Keratinocyte (primary cell): ENCODE results near the gene SAMD14. TPM values are rescaled to one million over a fixed set of nuclear protein-coding genes. Genes with fewer than 3 reads are reported as not detected.

Experiments
- DNase-seq: peaks from one replicate; pipeline ENCODE4 v3.0.0-alpha.2; 2011; ENCODE audit warnings: low read depth, missing footprints, low spot score
- FAIRE-seq: peaks from 2 replicates; lab custom pipeline; 2011; peaks lifted over from hg19 to GRCh38; lab: Jason Lieb, UNC
- H2AFZ ChIP-seq: 2 replicates; pipeline ENCODE4 v1.6.0; 2012; ENCODE audit warnings: low read length, control low read depth, inconsistent platforms; ENCODE audit not compliant: control insufficient read depth
- H3K27ac ChIP-seq: 2 replicates; pipeline ENCODE4 v1.5.1; 2011; ENCODE audit warnings: low read length; ENCODE audit not compliant: control insufficient read depth, insufficient read depth
- H3K27me3 ChIP-seq: 3 replicates; pipeline ENCODE4 v1.6.0; 2011; ENCODE audit warnings: low read length; ENCODE audit not compliant: control insufficient read depth, insufficient read depth; ENCODE audit errors: extremely low read depth
- H3K36me3 ChIP-seq, 2 experiments: 2 replicates in 1 of 2; 3 replicates in 1 of 2; pipeline ENCODE4 v1.5.1; 2011; ENCODE audit warnings: low read length in 2 of 2, mild to moderate bottlenecking in 1 of 2; ENCODE audit not compliant: control insufficient read depth in 2 of 2, insufficient read depth in 2 of 2; ENCODE audit errors: extremely low read depth in 1 of 2
- H3K4me1 ChIP-seq: 3 replicates; pipeline ENCODE4 v1.5.1; 2011; ENCODE audit warnings: low read length; ENCODE audit not compliant: control insufficient read depth, insufficient read depth; ENCODE audit errors: extremely low read depth
- H3K4me2 ChIP-seq: 3 replicates; pipeline ENCODE4 v1.6.0; 2011; ENCODE audit warnings: low read depth, low read length; ENCODE audit not compliant: control insufficient read depth, insufficient read depth; ENCODE audit errors: extremely low read depth
- H3K4me3 ChIP-seq, 3 experiments: fragments of 200-600 bp in 1 of 3; sonication (generic) in 1 of 3; 2 replicates in 2 of 3; 3 replicates in 1 of 3; pipeline ENCODE4 v1.5.1; 2011 to 2016; ENCODE audit warnings: low read length in 3 of 3, mild to moderate bottlenecking in 3 of 3, control low read depth in 2 of 3, inconsistent platforms in 1 of 3, low read depth in 1 of 3, mixed read lengths in 1 of 3, mixed run types in 1 of 3, moderate library complexity in 1 of 3; ENCODE audit not compliant: control insufficient read depth in 2 of 3, insufficient read depth in 2 of 3; ENCODE audit errors: extremely low read depth in 1 of 3
- H3K79me2 ChIP-seq: 2 replicates; pipeline ENCODE4 v1.6.0; 2012; ENCODE audit warnings: low read length; ENCODE audit not compliant: control insufficient read depth, insufficient read depth
- H3K9ac ChIP-seq: 3 replicates; pipeline ENCODE4 v1.6.0; 2011; ENCODE audit warnings: low read length; ENCODE audit not compliant: control insufficient read depth, insufficient read depth; ENCODE audit errors: extremely low read depth
- H3K9me1 ChIP-seq: 3 replicates; pipeline ENCODE4 v1.6.0; 2011; ENCODE audit warnings: low read length; ENCODE audit not compliant: control insufficient read depth, insufficient read depth; ENCODE audit errors: extremely low read depth
- H3K9me3 ChIP-seq: 2 replicates; pipeline ENCODE4 v1.5.1; 2012; ENCODE audit warnings: low read depth, low read length; ENCODE audit not compliant: control insufficient read depth
- H4K20me1 ChIP-seq: 3 replicates; pipeline ENCODE4 v1.6.0; 2011; ENCODE audit warnings: low read length; ENCODE audit not compliant: control insufficient read depth, insufficient read depth; ENCODE audit errors: extremely low read depth
- EZH2 ChIP-seq: IDR thresholded peaks from one replicate; pipeline ENCODE4 v1.6.1; 2012; ENCODE audit warnings: inconsistent platforms, mild to moderate bottlenecking, low read length, moderate library complexity
- dilution Hi-C: fragments of 300-500 bp; cut with MboI; formaldehyde crosslinking; loops from one replicate; pipeline ENCODE4 v1.7.0; 2020; ENCODE audit warnings: low sequenced_read_pairs; ENCODE audit not compliant: extremely low pct_ligation_motif_present
- polyA plus RNA-seq, 5 experiments: library from polyadenylated mRNA; depleted of rRNA in 3 of 5; stranded (reverse) in 3 of 5; stranded (forward) in 1 of 5; unstranded in 1 of 5; fragments of >200 nt; gene quantifications; 1 replicate in 1 of 5; 2 replicates in 3 of 5; 3 replicates in 1 of 5; pipeline versions ENCODE4 v1.2.1 to v1.2.3, GENCODE V29; 2011 to 2012; ENCODE audit warnings: missing spikeins in 2 of 5, low read depth in 1 of 5, low replicate concordance in 1 of 5
- TF ChIP-seq, protein P1 (sequence below), 3 experiments: IDR thresholded peaks in 1 of 3; conservative IDR thresholded peaks in 1 of 3; optimal IDR thresholded peaks in 1 of 3; 2 replicates in 2 of 3; 3 replicates in 1 of 3; pipeline versions ENCODE3 to v1.5.1; 2011; ENCODE audit warnings: low read length in 3 of 3, mild to moderate bottlenecking in 3 of 3, moderate library complexity in 2 of 3, control low read depth in 1 of 3, inconsistent platforms in 1 of 3; ENCODE audit not compliant: insufficient read depth in 2 of 3; ENCODE audit errors: extremely low read depth in 1 of 3

The SAMD14 gene
- polyA plus RNA-seq, 1 donor (not counting 4 experiments of a cell fraction or from before 2014, with no cell fraction given), result not detected

DNA sequence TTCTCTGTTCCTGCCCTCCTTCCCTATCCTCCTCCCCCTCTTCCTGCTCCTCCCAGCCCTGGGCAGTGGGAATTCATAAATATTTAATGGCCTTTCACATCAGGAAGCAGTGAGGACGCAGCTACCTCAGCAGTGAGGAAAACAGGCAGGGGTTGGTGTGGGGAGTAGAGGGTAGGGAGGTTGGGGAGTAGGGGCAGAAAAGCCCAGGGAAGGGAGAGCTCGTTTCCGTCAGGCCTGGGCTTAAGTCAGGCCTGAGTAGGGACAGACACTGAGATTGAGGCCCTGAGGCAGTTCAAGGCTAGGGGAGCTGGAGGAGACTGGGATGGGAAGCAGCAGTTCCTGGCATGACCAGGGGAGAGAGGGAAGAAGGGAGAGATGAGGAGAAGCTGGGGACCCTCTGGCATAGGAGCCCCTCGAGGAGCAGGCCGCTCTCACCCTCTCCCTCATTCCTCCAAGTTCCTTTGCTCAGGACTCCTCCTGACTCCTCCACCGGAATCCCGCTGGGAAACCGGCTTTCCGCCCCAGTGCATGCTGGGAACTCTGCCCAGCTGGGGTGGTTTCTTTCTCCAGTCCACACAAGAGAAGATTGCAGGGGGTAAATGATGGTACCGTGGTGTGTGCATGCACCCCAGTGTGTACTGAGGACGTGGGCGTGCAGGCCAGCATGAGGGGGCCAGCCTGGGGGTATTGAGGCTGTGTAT lies 6.2 kb downstream of the SAMD14 start:
- Histone ChIP-seq H3K27ac (no peak overlapping the region), H3K36me3 (no peaks in the 10 kb centered on the region)
- TF ChIP-seq, protein P1, sequence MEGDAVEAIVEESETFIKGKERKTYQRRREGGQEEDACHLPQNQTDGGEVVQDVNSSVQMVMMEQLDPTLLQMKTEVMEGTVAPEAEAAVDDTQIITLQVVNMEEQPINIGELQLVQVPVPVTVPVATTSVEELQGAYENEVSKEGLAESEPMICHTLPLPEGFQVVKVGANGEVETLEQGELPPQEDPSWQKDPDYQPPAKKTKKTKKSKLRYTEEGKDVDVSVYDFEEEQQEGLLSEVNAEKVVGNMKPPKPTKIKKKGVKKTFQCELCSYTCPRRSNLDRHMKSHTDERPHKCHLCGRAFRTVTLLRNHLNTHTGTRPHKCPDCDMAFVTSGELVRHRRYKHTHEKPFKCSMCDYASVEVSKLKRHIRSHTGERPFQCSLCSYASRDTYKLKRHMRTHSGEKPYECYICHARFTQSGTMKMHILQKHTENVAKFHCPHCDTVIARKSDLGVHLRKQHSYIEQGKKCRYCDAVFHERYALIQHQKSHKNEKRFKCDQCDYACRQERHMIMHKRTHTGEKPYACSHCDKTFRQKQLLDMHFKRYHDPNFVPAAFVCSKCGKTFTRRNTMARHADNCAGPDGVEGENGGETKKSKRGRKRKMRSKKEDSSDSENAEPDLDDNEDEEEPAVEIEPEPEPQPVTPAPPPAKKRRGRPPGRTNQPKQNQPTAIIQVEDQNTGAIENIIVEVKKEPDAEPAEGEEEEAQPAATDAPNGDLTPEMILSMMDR (optimal IDR thresholded peaks at IDR 0.05 in 1 of 3, IDR thresholded peaks at IDR 0.05 in 1 of 3, conservative IDR thresholded peaks at IDR 0.05 in 1 of 3; ENCODE audit: extremely low read depth in 1 of 3, insufficient read depth in 2 of 3, low read length in 3 of 3), result no peak
- no peak for TF ChIP-seq EZH2

DNA sequence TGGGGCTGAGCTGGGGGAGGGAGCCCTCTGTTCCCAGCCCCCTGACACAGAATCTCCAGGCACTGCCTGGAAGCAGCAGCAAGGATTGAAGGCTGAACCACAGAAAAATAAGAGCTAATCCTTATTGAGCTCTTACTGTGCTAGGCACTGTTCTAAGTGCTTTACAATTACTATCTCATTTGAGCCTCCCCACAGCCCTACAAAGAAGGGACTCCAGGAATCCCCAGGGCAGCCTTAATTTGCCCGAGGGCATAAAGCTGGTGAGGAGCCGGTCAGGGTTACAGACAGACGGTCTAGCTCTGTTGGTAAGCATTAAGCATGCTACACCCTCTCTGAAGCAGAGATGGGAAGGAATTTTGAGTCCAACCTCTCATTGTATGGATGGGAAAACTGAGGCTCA lies 7.0 kb downstream of the SAMD14 start:
- dilution Hi-C loops, result no loop called here
- no peak for FAIRE-seq

More for the DNA sequence above, 6.2 kb downstream of the SAMD14 start:
- H3K9me1 ChIP-seq, result no peaks in the 10 kb centered on the region
- no peaks in the 10 kb centered on the region for H3K9me3 ChIP-seq
- DNase-seq (no peak), FAIRE-seq (peak; percentile 29)
- dilution Hi-C loops, result no loop called here
- H3K4me3 ChIP-seq, result no peak overlapping the region
- no peaks in the 10 kb centered on the region for H4K20me1 ChIP-seq
- H3K79me2 ChIP-seq, result no peaks in the 10 kb centered on the region
- H3K4me1 ChIP-seq, result peaks cover 12% of the 10 kb centered on the region
- no peak overlapping the region for H3K9ac ChIP-seq
- H2AFZ ChIP-seq, result peak overlapping the region; percentile 74
- H3K27me3 ChIP-seq, result peaks cover 25% of the 10 kb centered on the region
- no peak overlapping the region for H3K4me2 ChIP-seq

More for the DNA sequence above, 7.0 kb downstream of the SAMD14 start:
- Histone ChIP-seq H3K4me1 (peaks cover 10% of the 10 kb centered on the region), H3K27me3 (peaks cover 23% of the 10 kb centered on the region), H3K27ac (no peak overlapping the region), H3K9me3 (no peaks in the 10 kb centered on the region), H3K79me2 (no peaks in the 10 kb centered on the region), H2AFZ (no peak overlapping the region), H4K20me1 (no peaks in the 10 kb centered on the region), H3K4me2 (no peak overlapping the region), H3K9ac (no peak overlapping the region), H3K36me3 (no peaks in the 10 kb centered on the region), H3K9me1 (no peaks in the 10 kb centered on the region), H3K4me3 (no peak overlapping the region)
- no peak for DNase-seq
- TF ChIP-seq, protein P1 (optimal IDR thresholded peaks at IDR 0.05 in 1 of 3, IDR thresholded peaks at IDR 0.05 in 1 of 3, conservative IDR thresholded peaks at IDR 0.05 in 1 of 3; ENCODE audit: extremely low read depth in 1 of 3, insufficient read depth in 2 of 3, low read length in 3 of 3), result no peak
